WERI-Rb-1 (cell line): ENCODE results near the gene ANG.
"Not testable (repeated sequence)": the region's sequence is repeated elsewhere in the genome, so short reads cannot be mapped to it uniquely, and the experiment has no call there.

Source experiments
- DNase-seq: peaks from one replicate; pipeline ENCODE4 v3.0.0-alpha.2; 2020
- H3K27ac ChIP-seq: fragments of 250-450 bp; sonication (Bioruptor Pico); 2 replicates; pipeline ENCODE4 v1.5.1; 2020; ENCODE audit warnings: mild to moderate bottlenecking, moderate library complexity
- H3K27me3 ChIP-seq: fragments of 250-450 bp; sonication (Bioruptor Pico); 2 replicates; pipeline ENCODE4 v1.5.1; 2021; ENCODE audit warnings: mild to moderate bottlenecking, low read depth, moderate library complexity; ENCODE audit not compliant: insufficient read depth, severe bottlenecking
- H3K36me3 ChIP-seq: fragments of 250-450 bp; sonication (Bioruptor Pico); 2 replicates; pipeline ENCODE4 v1.5.1; 2020; ENCODE audit warnings: mild to moderate bottlenecking, moderate library complexity
- H3K4me3 ChIP-seq: 2 replicates; pipeline ENCODE4 v1.5.1; 2011; ENCODE audit warnings: low read depth, mild to moderate bottlenecking, control low read depth, low read length
- H3K9me3 ChIP-seq: fragments of 250-450 bp; sonication (Bioruptor Pico); 2 replicates; pipeline ENCODE4 v1.5.1; 2021; ENCODE audit warnings: mild to moderate bottlenecking, moderate library complexity; ENCODE audit not compliant: severe bottlenecking
- CTCF ChIP-seq: IDR thresholded peaks from 2 replicates; pipeline ENCODE4 v1.5.1; 2011; ENCODE audit warnings: low read depth, mild to moderate bottlenecking, control low read depth, inconsistent platforms, low read length

The ANG gene

DNA sequence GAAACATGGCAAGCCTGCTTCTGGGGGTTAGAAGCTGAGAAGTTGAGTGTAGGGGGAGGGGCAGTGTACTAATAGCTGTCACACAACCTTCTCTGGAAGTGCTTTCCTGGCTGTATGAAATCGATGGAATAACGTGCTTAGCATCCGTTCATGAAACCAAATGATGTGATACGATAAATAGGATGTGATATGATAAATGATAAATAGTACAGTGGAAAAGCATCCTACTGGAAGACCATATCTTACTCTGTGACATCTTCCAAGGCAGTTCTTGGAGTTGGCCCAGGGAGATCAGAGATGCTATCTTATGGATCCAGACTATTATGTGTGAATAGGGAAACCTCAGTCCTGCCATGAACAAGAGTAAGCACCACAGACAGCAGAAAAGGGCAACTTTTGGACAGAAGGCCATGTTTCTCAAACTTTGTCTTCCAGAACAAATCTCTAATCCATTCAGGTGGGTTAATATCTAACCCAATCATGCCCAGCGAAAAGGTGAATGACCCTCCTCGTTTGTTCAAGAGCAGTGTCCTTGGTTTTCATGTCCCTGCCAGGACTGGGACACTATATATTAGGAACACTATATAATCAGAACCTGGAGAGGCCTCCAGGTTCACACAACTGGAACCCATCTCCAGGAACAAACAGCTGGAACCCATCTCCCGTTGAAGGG lies at the start of gene ANG:
Gene ANG (plus strand): TSS at position 598 of the 673 bp plus-strand sequence. CDS start 4,801 bp downstream, outside the sequence.
- Histone ChIP-seq H3K27me3 (peaks cover 94% of the 10 kb centered on the region), H3K36me3 (no peaks in the 10 kb centered on the region), H3K9me3 (peaks cover 17% of the 10 kb centered on the region), H3K4me3 (no peak within 1 kb of the TSS), H3K27ac (no peak within 1 kb of the TSS)
- no peak for DNase-seq
- TF ChIP-seq CTCF = no peak

DNA sequence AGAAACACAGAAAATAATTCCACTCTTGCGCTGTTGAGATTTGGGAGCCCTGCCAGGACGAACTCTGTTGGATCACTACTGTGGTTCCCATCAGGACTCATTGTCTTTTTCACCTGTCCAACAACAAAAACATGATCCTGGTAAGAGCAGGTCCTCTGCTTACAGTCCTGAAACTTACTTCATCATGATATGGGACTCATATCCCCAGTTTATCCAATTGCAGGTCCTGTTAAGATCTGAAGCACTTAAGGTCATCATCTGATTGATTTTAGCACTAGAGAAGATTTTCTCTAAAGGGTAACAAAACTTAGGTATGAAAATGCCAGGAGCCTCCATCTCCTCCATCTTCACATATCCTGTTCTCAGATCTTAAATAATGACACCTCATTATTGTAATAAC lies 47.0 kb upstream of the ANG start, which contains the start of gene OR6S1:
Gene OR6S1 (minus strand): TSS at position 101 of the 400 bp plus-strand sequence. CDS start 0 bp downstream, at position 101.
- no peak for TF ChIP-seq CTCF
- no peak within 1 kb of the TSS for H3K27ac ChIP-seq
- no peaks in the 10 kb centered on the region for H3K9me3 ChIP-seq
- H3K36me3 ChIP-seq = no peaks in the 10 kb centered on the region
- H3K27me3 ChIP-seq = peaks cover 85% of the 10 kb centered on the region
- H3K4me3 ChIP-seq = no peak within 1 kb of the TSS
- no peak for DNase-seq

- no peaks in the 10 kb centered on the region for H3K9me3 ChIP-seq
- no peak overlapping the region for H3K4me3 ChIP-seq
- TF ChIP-seq CTCF = no peak
- no peak overlapping the region for H3K27ac ChIP-seq
- DNase-seq = no peak
- no peaks in the 10 kb centered on the region for H3K36me3 ChIP-seq
- H3K27me3 ChIP-seq = peaks cover 85% of the 10 kb centered on the region
Observed at GRCh38 chr14:20642182-20642581, 46.4 kb upstream of the ANG start.

DNA sequence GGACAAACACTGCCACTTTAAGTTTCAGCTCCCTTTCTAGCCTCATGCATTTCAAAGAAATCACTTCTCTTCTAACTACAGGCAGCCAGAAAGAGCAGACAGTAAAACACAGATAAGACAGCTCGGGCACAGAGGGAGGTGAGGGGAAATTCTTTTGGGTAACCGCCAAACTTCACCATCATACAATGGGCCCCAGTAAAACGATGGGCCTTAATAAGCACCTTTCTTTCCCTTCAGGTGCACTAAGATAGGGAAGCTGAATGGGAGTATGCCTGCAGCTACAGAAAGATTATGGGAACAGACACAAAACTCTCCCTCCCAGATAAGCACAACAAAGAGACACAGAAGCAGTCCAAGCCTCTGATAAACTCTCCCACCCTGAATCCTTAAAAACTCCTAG lies 45.8 kb upstream of the ANG start:
- not testable (repeated sequence) for H3K4me3 ChIP-seq, DNase-seq, H3K9me3 ChIP-seq, H3K27ac ChIP-seq, H3K36me3 ChIP-seq
- peaks cover 86% of the 10 kb centered on the region for H3K27me3 ChIP-seq

DNA sequence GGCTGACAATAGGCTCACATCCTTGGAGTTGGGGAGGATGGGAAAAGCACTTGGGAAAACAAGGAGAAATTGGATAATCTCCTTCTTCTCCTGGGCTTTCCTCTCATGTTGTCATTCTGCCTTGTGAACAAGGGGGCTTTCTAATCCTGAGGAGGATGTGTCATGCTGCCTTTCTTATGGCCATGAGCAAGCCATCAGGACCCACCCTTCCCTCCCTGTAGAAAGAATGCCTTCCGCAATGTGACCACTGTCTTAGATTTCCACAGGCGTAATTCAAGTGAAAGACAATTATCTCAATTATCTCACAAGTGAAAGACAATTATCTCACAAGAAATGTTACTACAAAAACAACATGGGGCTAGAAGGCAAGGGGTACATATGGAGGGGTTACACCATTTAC lies 44.0 kb upstream of the ANG start:
- Histone ChIP-seq H3K4me3 (no peak overlapping the region), H3K36me3 (no peaks in the 10 kb centered on the region), H3K9me3 (no peaks in the 10 kb centered on the region), H3K27ac (no peak overlapping the region), H3K27me3 (peaks cover 84% of the 10 kb centered on the region)
- TF ChIP-seq CTCF = no peak
- no peak for DNase-seq

DNA sequence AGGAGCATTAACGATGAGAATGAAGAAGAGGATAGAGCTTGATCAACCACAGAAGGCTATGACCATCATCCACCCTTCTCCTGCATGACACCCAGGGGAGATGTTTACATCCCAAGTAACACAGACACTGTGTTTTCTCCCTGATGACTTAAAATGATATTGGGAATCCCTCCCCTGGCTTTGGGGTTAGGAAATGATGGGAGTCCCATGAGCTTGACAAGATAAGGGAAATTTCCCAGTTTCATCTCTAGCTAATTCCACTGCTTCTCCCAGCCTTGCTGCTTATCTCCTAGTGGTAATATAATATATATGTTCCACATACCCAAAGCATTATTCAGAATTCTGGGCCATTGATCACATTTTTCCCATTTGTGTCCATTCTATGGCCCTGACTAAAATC lies 43.1 kb upstream of the ANG start:
- Histone ChIP-seq H3K36me3 (no peaks in the 10 kb centered on the region), H3K27me3 (peaks cover 86% of the 10 kb centered on the region), H3K9me3 (no peaks in the 10 kb centered on the region), H3K27ac (no peak overlapping the region), H3K4me3 (no peak overlapping the region)
- DNase-seq = no peak
- TF ChIP-seq CTCF = no peak
